GM12878 (cell line): Measurements from ENCODE around the gene TNNT3.

Source experiments
- BRCA1 ChIP-seq: IDR thresholded peaks from 2 replicates; pipeline ENCODE4 v1.6.1; 2011; ENCODE audit warnings: low read depth, low read length, improper control_type of control experiment
- EP300 ChIP-seq, 2 experiments: fragments of 150-350 bp in 1 of 2; IDR thresholded peaks; 2 replicates each; pipeline ENCODE4 v1.6.1; 2011 to 2012; ENCODE audit warnings: low read depth in 2 of 2, low read length in 2 of 2, borderline replicate concordance in 1 of 2, improper control_type of control experiment in 1 of 2, inconsistent platforms in 1 of 2; ENCODE audit not compliant: control insufficient read depth in 1 of 2
- TF ChIP-seq, protein P1 (sequence below), 3 experiments: IDR thresholded peaks in 2 of 3; conservative IDR thresholded peaks in 1 of 3; 2 replicates each; pipeline ENCODE4 v1.5.1; 2011; ENCODE audit warnings: low read depth in 3 of 3, low read length in 3 of 3, mild to moderate bottlenecking in 3 of 3, control low read depth in 2 of 3, moderate library complexity in 2 of 3, inconsistent platforms in 1 of 3, mixed read lengths in 1 of 3; ENCODE audit not compliant: control insufficient read depth in 2 of 3, insufficient read depth in 1 of 3; ENCODE audit errors: extremely low read depth in 1 of 3

GRCh38 chr11:1892558-1892957 is 26.9 kb upstream of the TNNT3 start:
- TF ChIP-seq EP300 (IDR thresholded peaks at IDR 0.05; ENCODE audit: borderline replicate concordance in 1 of 2, control insufficient read depth in 1 of 2, low read depth in 2 of 2, low read length in 2 of 2) (no peak), BRCA1 (no peak)
- TF ChIP-seq, protein P1, sequence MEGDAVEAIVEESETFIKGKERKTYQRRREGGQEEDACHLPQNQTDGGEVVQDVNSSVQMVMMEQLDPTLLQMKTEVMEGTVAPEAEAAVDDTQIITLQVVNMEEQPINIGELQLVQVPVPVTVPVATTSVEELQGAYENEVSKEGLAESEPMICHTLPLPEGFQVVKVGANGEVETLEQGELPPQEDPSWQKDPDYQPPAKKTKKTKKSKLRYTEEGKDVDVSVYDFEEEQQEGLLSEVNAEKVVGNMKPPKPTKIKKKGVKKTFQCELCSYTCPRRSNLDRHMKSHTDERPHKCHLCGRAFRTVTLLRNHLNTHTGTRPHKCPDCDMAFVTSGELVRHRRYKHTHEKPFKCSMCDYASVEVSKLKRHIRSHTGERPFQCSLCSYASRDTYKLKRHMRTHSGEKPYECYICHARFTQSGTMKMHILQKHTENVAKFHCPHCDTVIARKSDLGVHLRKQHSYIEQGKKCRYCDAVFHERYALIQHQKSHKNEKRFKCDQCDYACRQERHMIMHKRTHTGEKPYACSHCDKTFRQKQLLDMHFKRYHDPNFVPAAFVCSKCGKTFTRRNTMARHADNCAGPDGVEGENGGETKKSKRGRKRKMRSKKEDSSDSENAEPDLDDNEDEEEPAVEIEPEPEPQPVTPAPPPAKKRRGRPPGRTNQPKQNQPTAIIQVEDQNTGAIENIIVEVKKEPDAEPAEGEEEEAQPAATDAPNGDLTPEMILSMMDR (IDR thresholded peaks at IDR 0.05 in 2 of 3, conservative IDR thresholded peaks at IDR 0.05 in 1 of 3; ENCODE audit: control insufficient read depth in 2 of 3, extremely low read depth in 1 of 3, insufficient read depth in 1 of 3, low read depth in 3 of 3, low read length in 3 of 3), result no peak
